Activated naive CD4-positive, alpha-beta T cell treated with anti-CD3 and anti-CD28 coated beads, Interleukin-2, amount 10 ng/mL, durations not matched to agents 7 days and 5 days (primary cell): ENCODE data around the gene AKAP13.
"Not testable (repeated sequence)": the region's sequence is repeated elsewhere in the genome, so short reads cannot be mapped to it uniquely, and the experiment has no call there.

Experiments
- CTCF ChIA-PET: fragments of 350-600 bp; sonication (Branson Sonifier 250); formaldehyde crosslinking; loops from one replicate; lab custom pipeline; 2021; ENCODE audit warnings: antibody characterized with exemption; lab: Charles Lee
- DNase-seq: peaks from one replicate; pipeline ENCODE4 v3.0.0-alpha.2; 2020
- H3K27ac Mint-ChIP-seq: one replicate; pipeline ENCODE4 v1.8.0; 2021; ENCODE audit warnings: mild to moderate bottlenecking, moderate library complexity, mixed read lengths
- H3K27me3 Mint-ChIP-seq: one replicate; pipeline ENCODE4 v1.8.0; 2021; ENCODE audit warnings: mild to moderate bottlenecking, mixed read lengths
- H3K36me3 Mint-ChIP-seq: one replicate; pipeline ENCODE4 v1.8.0; 2021; ENCODE audit warnings: mixed read lengths
- H3K4me1 Mint-ChIP-seq: one replicate; pipeline ENCODE4 v1.8.0; 2021; ENCODE audit warnings: mixed read lengths
- H3K4me3 Mint-ChIP-seq: one replicate; pipeline ENCODE4 v1.8.0; 2021; ENCODE audit warnings: mild to moderate bottlenecking, moderate library complexity, mixed read lengths
- H3K9me3 Mint-ChIP-seq: one replicate; pipeline ENCODE4 v1.8.0; 2021; ENCODE audit warnings: mixed read lengths

AKAP13 gene

DNA sequence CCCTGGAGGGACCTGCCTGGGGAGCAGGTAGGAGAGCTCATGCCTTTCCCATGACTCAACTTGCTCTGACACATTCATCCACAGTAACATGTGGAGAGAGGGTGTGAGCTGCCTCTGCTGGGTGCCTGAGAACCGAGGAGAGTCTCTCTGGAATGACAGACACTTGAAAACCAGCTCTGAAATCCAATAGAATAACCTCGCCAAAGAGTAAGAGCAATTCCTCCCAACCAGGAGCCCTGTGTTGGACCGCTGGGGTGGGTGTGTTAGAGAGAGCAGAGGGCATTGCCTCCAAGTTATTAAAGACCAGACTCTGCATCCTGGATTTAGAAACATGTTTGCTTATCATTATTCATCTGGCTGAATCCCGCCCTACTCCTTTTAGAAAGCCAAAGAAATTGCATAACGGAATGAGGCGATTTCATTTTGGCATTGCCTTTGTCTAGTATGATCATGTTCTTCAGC, 35.7 kb upstream of the AKAP13 start:
- H3K36me3 Mint-ChIP-seq, H3K9me3 Mint-ChIP-seq, H3K4me3 Mint-ChIP-seq, CTCF ChIA-PET, H3K27ac Mint-ChIP-seq, DNase-seq: not testable (repeated sequence)
- Mint-ChIP-seq H3K4me1 (peaks cover 12% of the 10 kb centered on the region), H3K27me3 (peaks cover 14% of the 10 kb centered on the region)

DNA sequence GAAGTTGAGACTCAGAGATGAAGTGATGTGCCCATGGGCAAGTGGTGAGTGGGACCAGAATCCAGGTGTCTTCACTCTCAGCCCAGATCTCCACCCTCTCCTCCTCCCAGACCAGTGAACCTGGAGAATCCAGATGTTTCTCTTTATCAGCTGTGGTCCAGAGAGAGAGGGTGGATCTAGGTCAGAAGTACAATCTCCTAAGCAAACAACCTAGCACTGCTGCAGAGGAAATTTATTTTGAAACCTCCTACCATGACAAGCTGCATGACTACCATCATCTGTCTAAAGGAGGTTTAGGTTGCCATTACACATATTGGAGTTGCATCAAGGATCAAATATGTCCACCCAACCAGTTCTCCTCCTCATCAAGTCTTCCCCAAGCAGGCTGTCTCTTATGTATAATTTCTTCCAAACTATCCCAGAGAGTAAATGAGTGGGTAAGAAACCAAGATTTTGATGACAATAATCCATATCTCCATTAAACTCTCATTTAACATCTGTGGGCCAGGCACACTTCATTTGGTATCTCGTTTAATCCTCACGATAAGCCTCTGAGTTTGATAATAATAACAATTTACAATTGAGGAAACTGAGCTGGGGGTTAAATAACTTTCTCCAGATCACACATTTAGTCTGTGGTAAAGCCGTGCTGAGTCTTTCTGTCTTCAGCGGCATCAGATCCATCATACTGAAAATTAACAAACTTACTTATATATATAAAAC, 35.0 kb upstream of the AKAP13 start:
- H3K36me3 Mint-ChIP-seq, CTCF ChIA-PET, H3K27ac Mint-ChIP-seq, H3K9me3 Mint-ChIP-seq, H3K4me3 Mint-ChIP-seq, DNase-seq: not testable (repeated sequence)
- Mint-ChIP-seq H3K4me1 (peaks cover 12% of the 10 kb centered on the region), H3K27me3 (peaks cover 11% of the 10 kb centered on the region)

DNA sequence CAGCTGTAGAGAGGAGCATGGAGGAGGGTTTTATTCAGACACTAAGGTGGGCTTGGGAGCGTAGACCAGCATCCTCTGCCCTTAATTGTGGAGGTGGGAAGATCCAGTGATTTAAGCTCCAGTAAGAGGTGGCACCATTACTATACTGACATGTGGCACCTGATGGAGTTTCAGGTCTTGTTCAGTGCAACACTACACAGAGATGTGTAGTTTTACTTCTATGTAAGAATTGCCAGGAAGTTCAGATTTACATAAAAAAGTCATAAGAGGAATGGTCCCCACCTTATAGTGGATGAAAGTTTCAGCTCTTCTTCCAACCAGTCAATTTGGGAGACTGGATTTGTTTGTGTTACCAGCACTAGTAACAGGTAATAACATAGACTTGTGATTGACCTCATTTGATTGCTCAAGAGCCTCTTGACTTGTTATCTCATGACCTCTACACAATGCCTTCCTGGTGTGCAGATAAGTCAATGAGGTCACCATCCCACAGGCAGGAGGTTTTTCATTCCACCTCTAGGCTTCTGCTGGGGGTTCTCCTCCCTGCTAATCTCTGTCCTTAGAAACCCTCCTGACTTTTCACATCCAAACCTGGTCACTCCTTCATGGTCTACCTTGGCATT, 33.8 kb upstream of the AKAP13 start:
- H3K27me3 Mint-ChIP-seq, H3K36me3 Mint-ChIP-seq, H3K4me3 Mint-ChIP-seq, CTCF ChIA-PET, DNase-seq, H3K9me3 Mint-ChIP-seq, H3K27ac Mint-ChIP-seq: not testable (repeated sequence)
- peaks cover 12% of the 10 kb centered on the region for H3K4me1 Mint-ChIP-seq

DNA sequence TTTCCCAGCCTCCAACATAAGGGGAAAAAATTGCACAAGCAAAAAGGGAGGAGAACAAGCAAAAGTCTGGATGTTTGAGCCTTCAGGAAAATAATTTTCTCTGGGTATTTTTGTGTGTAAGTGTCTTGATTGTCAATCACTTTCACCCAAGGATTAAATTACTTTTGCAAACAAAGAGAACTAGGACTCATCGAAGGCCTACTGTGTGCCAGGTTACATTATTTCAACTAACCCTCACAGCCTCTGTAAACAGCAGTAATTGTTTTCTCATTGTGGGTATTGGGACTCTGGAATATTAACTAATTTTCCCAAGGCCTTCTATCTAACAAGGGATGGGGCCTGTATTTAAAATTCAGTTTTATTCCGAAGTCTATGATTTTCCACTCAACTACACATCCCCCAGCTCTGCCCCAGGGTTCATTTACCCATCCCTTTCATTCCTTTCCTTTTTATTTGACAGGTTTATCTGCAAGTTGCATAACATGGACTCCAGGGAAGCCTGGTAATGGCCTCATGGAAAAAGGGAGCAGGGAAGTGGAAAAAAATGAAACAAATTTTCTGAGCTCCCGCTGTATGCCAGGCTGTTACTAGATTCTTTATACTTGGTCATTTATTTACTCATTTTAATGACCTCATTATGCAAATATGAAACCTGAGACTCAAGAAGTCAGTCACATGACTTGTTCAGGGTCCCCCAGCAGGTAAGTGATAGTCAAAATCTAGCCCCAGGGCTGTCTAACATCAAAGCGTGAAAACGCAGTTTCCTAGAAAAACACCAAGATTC, 32.9 kb upstream of the AKAP13 start:
- H3K27me3 Mint-ChIP-seq, H3K4me3 Mint-ChIP-seq, H3K36me3 Mint-ChIP-seq, H3K9me3 Mint-ChIP-seq, DNase-seq, H3K27ac Mint-ChIP-seq, CTCF ChIA-PET: not testable (repeated sequence)
- H3K4me1 Mint-ChIP-seq: peaks cover 12% of the 10 kb centered on the region

DNA sequence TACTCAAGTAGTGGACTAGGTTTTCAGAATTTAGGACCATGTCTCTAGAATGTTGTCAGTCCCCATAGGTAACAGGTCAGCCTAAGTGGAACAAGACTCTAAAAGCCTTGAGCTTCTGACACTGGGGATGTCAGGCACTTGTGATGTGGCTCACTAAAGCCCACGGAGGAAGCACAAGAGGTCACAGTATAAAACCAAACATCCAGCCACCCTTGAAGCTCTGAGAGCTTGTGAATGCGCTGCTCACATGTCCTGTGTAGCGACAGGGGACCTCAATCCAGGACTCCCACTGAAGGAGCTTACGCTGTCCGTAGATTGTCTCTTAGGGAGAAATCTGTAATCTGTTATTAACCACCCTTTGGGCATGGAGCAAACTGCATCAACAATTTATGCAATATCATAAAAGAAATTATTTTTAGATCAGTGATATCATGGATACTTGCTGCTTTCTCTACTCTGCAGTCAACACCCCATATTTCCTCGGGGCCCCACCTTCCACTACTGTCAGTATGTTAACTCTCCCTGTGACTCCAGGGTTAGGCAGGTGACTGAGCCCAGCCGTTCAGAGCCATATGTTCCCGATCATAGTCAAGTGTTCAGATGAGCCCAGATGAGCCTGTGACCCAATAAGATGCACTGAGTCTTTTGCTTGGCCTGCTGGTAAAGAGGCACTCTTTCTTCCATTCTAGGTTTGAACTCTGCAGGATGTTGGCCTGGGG, 32.2 kb upstream of the AKAP13 start:
- H3K27ac Mint-ChIP-seq, CTCF ChIA-PET, DNase-seq, H3K4me3 Mint-ChIP-seq, H3K27me3 Mint-ChIP-seq, H3K9me3 Mint-ChIP-seq, H3K36me3 Mint-ChIP-seq: not testable (repeated sequence)
- peaks cover 12% of the 10 kb centered on the region for H3K4me1 Mint-ChIP-seq

DNA sequence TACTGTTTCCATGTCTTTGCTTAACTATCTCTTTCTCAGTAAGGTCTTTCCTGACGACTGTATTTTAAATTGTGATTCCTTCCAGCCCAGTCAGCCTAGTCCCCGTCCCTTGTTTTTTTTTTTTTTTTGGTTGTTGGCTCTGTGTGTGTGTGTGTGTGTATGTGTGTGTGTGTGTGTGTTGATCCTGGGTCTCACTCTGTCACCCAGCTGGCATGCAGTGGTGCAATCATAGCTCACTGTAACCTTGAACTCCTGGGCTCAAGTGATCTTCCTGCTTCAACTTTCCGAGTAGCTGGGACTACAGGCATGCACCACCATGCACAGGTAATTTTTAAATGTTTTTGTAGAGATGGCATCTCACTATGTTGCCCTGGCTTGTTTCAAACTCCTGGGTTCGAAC, 31.3 kb upstream of the AKAP13 start:
- H3K27me3 Mint-ChIP-seq, H3K9me3 Mint-ChIP-seq, H3K27ac Mint-ChIP-seq, H3K36me3 Mint-ChIP-seq, H3K4me3 Mint-ChIP-seq, DNase-seq, CTCF ChIA-PET: not testable (repeated sequence)
- peaks cover 12% of the 10 kb centered on the region for H3K4me1 Mint-ChIP-seq

DNA sequence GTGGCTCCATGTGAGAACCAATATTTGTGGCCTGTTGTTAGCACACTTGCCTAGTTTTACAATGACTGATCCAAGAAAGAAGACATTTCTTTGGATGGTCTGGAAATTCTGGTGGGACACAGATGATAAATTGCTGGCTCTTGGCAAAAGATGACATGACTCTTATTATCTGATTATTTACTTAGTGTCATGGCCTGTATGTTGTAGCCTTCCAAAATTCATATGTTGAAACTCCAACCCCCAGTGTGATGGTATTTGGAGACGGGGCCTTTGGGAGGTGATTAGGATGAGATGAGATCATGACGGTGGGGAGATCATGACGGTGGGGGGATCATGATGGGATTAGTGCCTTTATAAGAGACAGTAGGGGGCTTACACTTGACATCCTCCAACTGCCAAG, 30.0 kb upstream of the AKAP13 start:
- H3K4me1 Mint-ChIP-seq: peaks cover 12% of the 10 kb centered on the region
- H3K4me3 Mint-ChIP-seq: no peak overlapping the region
- peaks cover 2% of the 10 kb centered on the region for H3K9me3 Mint-ChIP-seq
- no peak for DNase-seq
- CTCF ChIA-PET: no interaction called here
- no peaks in the 10 kb centered on the region for H3K36me3 Mint-ChIP-seq
- no peak overlapping the region for H3K27ac Mint-ChIP-seq
- H3K27me3 Mint-ChIP-seq: peaks cover 14% of the 10 kb centered on the region

DNA sequence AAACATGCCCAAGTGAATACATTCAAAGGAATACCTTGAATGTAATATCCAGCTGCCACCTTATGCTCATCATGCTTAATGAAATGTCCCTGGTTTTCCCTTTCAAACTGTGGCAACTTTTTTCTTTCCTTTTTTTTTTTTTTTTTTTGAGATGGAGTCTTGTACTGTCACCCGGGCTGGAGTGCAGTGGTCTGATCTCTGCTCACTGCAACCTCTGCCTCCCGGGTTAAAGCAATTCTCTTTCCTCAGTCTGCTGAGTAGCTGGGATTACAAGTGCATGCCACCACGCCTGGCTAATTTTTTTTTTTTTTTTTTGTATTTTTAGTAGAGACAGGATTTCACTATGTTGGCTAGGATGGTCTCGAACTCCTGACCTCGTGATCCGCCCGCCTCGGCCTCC, 28.9 kb upstream of the AKAP13 start:
- H3K4me3 Mint-ChIP-seq, CTCF ChIA-PET, H3K27ac Mint-ChIP-seq, H3K9me3 Mint-ChIP-seq, DNase-seq, H3K4me1 Mint-ChIP-seq, H3K36me3 Mint-ChIP-seq: not testable (repeated sequence)
- H3K27me3 Mint-ChIP-seq: peaks cover 14% of the 10 kb centered on the region

DNA sequence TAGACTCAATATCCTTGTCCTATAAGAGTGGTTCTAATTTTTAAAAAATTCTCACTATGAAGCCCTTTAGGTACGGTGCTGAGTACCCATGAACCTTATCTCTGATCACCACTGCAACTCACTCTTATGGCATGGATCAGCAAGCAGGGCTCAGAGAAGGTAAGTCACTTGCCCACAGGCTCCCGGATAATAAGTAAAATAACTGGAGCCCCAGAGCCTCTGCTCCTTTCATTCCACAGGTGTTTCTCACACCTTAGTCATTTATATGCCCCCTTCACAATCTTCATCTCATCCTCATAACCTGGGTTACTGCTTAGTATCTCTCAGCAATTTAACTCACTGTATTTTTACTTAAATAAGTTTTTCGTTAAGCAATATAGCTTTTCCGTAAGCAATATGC, 28.4 kb upstream of the AKAP13 start:
- CTCF ChIA-PET: no interaction called here
- H3K27me3 Mint-ChIP-seq: peaks cover 14% of the 10 kb centered on the region
- H3K4me1 Mint-ChIP-seq: peaks cover 8% of the 10 kb centered on the region

DNA sequence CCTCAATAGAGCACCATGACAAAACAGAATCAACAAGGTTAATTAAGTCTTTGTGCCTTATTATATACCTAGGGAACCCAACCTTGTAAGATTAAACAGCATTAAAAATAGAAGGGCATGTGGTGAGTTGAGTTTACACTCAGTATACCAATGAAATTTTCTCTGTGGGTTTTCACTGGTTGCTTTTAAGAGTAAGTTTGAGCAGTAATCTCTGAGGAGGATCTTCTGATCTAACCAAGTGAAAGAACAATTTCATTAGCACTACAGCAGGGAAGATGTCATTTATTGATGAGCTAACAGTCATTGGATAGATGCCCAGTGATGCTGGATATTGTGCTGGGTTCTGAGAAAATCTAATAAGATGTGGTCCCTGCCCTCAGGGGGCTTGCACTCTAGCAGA, 26.9 kb upstream of the AKAP13 start:
- no peaks in the 10 kb centered on the region for H3K36me3 Mint-ChIP-seq
- CTCF ChIA-PET: no interaction called here
- no peak for DNase-seq

More for the DNA sequence above, 28.4 kb upstream of the AKAP13 start:
- no peak overlapping the region for H3K27ac Mint-ChIP-seq
- H3K36me3 Mint-ChIP-seq: no peaks in the 10 kb centered on the region
- DNase-seq: no peak
- H3K9me3 Mint-ChIP-seq: peaks cover 2% of the 10 kb centered on the region
- H3K4me3 Mint-ChIP-seq: no peak overlapping the region

DNA sequence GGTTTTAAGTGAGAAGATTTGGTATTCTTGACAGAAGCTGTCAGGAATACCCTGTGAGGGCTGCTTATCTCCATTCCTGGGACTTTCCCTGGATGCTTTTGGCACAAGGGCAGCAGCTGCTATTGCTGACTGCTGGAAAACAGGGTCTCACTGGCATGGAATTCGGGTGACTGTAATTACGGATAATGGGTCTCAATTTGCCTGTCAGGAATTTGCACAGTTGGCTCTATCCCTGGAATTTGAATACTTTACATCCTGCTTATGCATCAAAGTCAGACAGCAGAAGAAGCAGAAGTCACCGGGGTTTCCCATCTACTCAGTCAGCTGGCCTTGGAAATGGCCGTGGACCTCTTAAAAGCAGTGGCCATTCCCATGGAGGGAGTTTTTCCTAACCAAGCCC, 25.9 kb upstream of the AKAP13 start:
- H3K27ac Mint-ChIP-seq: no peak overlapping the region
- H3K9me3 Mint-ChIP-seq: peaks cover 2% of the 10 kb centered on the region
- H3K27me3 Mint-ChIP-seq: peaks cover 14% of the 10 kb centered on the region
- CTCF ChIA-PET: no interaction called here
- no peak overlapping the region for H3K4me3 Mint-ChIP-seq
- DNase-seq: no peak
- H3K36me3 Mint-ChIP-seq: no peaks in the 10 kb centered on the region
- H3K4me1 Mint-ChIP-seq: peaks cover 10% of the 10 kb centered on the region

More for the DNA sequence above, 26.9 kb upstream of the AKAP13 start:
- Mint-ChIP-seq H3K27ac (no peak overlapping the region), H3K27me3 (peaks cover 14% of the 10 kb centered on the region), H3K4me1 (peaks cover 10% of the 10 kb centered on the region), H3K9me3 (peaks cover 2% of the 10 kb centered on the region), H3K4me3 (no peak overlapping the region)

DNA sequence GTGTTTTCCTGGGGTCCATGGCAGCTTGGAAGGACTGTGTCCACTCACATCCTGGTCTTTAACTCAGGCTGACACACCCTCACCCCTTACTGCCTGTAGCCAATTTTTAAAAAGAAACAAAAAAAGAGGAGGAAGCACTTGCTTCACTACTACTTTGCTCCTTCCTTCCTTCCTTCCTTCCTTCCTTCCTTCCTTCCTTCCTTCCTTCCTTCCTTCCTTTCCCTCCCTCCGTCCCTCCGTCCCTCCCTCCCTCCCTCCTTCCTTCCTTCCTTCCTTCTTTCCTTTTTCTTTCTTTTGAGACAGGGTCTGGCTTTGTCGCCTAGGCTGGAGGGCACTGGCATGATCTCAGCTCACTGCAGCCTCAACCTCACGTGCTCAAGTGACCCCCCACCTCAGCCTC, 25.5 kb upstream of the AKAP13 start:
- peaks cover 14% of the 10 kb centered on the region for H3K27me3 Mint-ChIP-seq
- CTCF ChIA-PET: no interaction called here
- no peak overlapping the region for H3K27ac Mint-ChIP-seq
- H3K9me3 Mint-ChIP-seq: peaks cover 2% of the 10 kb centered on the region
- no peak for DNase-seq
- no peak overlapping the region for H3K4me3 Mint-ChIP-seq
- H3K4me1 Mint-ChIP-seq: peaks cover 10% of the 10 kb centered on the region
- no peaks in the 10 kb centered on the region for H3K36me3 Mint-ChIP-seq

DNA sequence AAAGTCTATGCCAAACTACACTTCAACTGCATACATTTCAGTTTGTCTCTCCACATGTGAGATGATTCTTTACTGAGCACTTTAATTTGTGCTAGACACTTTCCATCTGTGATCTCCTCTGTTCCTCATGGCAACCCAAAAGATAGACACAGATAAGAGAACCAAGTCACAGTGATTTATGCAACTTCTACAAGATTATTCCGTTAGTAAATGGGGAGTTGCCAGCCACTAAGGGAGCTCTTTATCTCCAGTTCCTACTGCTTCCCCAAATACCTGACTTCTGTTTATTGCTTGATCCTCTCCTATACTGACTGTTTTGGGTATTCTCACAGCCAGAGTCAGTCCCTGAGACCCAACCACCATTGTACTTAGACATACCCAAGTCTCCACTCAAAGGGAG, 24.1 kb upstream of the AKAP13 start:
- H3K36me3 Mint-ChIP-seq: no peaks in the 10 kb centered on the region
- H3K4me3 Mint-ChIP-seq: no peak overlapping the region
- peaks cover 10% of the 10 kb centered on the region for H3K4me1 Mint-ChIP-seq
- peaks cover 10% of the 10 kb centered on the region for H3K27me3 Mint-ChIP-seq
- DNase-seq: no peak
- peaks cover 2% of the 10 kb centered on the region for H3K9me3 Mint-ChIP-seq
- CTCF ChIA-PET: no interaction called here
- no peak overlapping the region for H3K27ac Mint-ChIP-seq

DNA sequence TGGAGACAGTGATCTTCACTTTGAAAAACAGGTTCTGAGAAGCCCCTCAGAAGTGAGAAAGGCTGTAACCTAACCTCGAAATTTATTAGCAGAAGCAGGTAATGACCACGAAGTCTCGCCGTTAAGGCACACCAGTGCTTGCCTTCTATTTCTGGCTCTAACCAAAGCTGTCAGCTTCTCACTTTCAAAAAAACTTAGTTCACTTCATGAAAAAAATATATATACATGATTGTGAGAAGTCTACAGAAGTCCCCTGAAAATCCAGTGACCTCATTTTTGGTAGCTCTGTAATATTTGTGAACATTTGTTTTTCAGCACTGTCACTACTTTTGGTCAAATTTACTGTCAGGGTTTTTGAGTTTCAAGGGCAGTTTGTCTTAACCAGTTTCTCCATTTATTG, 19.1 kb upstream of the AKAP13 start:
- H3K9me3 Mint-ChIP-seq: no peaks in the 10 kb centered on the region
- peaks cover 10% of the 10 kb centered on the region for H3K4me1 Mint-ChIP-seq
- no peak overlapping the region for H3K4me3 Mint-ChIP-seq
- peaks cover 18% of the 10 kb centered on the region for H3K27me3 Mint-ChIP-seq
- H3K27ac Mint-ChIP-seq: no peak overlapping the region
- no peak for DNase-seq
- CTCF ChIA-PET: interaction anchor here (1.4 kb wide), 1 partner anchor 144 kb away, joined by 4 read pairs; no protein-coding TSS in a partner anchor
- H3K36me3 Mint-ChIP-seq: no peaks in the 10 kb centered on the region
